ENCODE measurements around the gene SEPTIN2.
"Not testable (repeated sequence)": the region's sequence is repeated elsewhere in the genome, so short reads cannot be mapped to it uniquely, and the experiment has no call there.

SEPTIN2 gene

GRCh38 chr2:241389697-241390096 is 74.0 kb downstream of the SEPTIN2 start:
- no peak for DNase-seq

GRCh38 chr2:241390301-241391206 is 74.8 kb downstream of the SEPTIN2 start:
- no peak for DNase-seq

GRCh38 chr2:241391892-241392665 is 76.4 kb downstream of the SEPTIN2 start:
- peak; percentile 20 for DNase-seq

- DNase-seq: not testable (repeated sequence)
Measured at GRCh38 chr2:241392753-241393152, 77.0 kb downstream of the SEPTIN2 start.

- DNase-seq: no peak
Measured at GRCh38 chr2:241393524-241394196, 77.9 kb downstream of the SEPTIN2 start.

- not testable (repeated sequence) for DNase-seq
Measured at GRCh38 chr2:241396809-241397208, 81.1 kb downstream of the SEPTIN2 start.

GRCh38 chr2:241399941-241400922 is 84.5 kb downstream of the SEPTIN2 start:
- DNase-seq: no peak

Measured in inflammatory macrophage treated with lipopolysaccharide for 4 hours (primary cell).